GM10248 (cell line): Measurements from ENCODE around the gene ADGRF5.

Source experiments
- CTCF ChIA-PET: fragments of 300-600 bp; sonication (Branson Sonifier 250); formaldehyde crosslinking; extraction: SDS; loops from one replicate; lab custom pipeline; 2021; ENCODE audit warnings: antibody characterized with exemption; lab: Yijun Ruan, JAX
- POLR2A ChIA-PET: fragments of 350-650 bp; sonication (Branson Sonifier 250); formaldehyde crosslinking; extraction: SDS; loops from one replicate; lab custom pipeline; 2020; ENCODE audit warnings: antibody characterized with exemption; lab: Yijun Ruan, JAX
- DNase-seq: peaks from one replicate; pipeline ENCODE4 v3.0.0; 2012; ENCODE audit errors: extremely low spot score
- TF ChIP-seq, protein P1 (sequence below): IDR thresholded peaks from 2 replicates; pipeline ENCODE4 v1.5.1; 2012; ENCODE audit warnings: mild to moderate bottlenecking, low read depth; ENCODE audit errors: extremely low read depth, missing control alignments, control extremely low read depth

ADGRF5 gene

DNA sequence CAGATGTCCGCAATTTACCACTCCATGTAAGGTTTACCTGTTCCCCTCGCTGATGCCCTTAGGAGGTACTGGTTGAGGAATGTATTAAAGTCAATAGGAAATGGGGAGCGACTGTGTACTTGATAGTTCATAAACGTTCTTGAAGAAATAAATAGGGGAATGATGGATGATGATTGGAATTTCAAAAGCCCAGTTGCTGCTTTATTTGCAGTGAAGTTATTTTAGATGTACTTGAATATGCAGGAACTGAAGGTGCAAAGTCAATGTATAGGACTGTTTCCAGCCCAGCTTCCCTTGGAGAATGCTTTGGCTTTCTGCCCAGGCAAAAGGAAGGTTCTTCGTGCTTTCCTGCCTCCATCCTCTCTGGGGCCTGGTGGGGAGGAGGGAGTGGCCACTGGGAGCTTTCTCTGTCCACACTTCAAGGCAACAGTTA, 19.8 kb downstream of the ADGRF5 start:
- TF ChIP-seq, protein P1, sequence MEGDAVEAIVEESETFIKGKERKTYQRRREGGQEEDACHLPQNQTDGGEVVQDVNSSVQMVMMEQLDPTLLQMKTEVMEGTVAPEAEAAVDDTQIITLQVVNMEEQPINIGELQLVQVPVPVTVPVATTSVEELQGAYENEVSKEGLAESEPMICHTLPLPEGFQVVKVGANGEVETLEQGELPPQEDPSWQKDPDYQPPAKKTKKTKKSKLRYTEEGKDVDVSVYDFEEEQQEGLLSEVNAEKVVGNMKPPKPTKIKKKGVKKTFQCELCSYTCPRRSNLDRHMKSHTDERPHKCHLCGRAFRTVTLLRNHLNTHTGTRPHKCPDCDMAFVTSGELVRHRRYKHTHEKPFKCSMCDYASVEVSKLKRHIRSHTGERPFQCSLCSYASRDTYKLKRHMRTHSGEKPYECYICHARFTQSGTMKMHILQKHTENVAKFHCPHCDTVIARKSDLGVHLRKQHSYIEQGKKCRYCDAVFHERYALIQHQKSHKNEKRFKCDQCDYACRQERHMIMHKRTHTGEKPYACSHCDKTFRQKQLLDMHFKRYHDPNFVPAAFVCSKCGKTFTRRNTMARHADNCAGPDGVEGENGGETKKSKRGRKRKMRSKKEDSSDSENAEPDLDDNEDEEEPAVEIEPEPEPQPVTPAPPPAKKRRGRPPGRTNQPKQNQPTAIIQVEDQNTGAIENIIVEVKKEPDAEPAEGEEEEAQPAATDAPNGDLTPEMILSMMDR, result no peak
- CTCF ChIA-PET, result interaction anchor here (0.9 kb wide), 1 partner anchor 10 kb away, joined by 3 read pairs; no protein-coding TSS in a partner anchor
- POLR2A ChIA-PET, result no interaction called here

DNA sequence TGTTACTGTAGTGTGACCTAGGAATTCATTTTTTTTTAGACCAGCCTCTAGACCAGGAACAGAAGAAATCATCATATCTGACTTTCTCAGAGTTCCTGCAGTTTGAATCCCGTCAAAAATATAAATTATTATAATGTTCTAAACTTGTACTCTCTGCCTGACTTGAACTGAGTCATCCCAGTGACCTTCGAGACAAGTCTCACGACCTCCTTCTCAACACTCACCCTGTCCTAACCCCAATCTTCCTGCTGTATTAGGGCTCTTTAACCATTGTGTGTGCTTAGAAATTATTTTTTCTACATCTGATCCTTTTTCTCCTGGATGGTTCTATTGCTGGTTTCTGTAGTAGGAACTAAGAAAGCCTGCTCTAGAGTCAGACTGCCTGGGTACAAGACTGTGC, 21.5 kb downstream of the ADGRF5 start:
- TF ChIP-seq, protein P1, result no peak
- DNase-seq, result no peak
- POLR2A ChIA-PET, result no interaction called here
- CTCF ChIA-PET, result interaction anchor here (0.9 to 1.5 kb wide), 4 partner anchors 20 to 61 kb away, joined by 3 to 5 read pairs (median 4); no protein-coding TSS in a partner anchor

More for the DNA sequence above, 19.8 kb downstream of the ADGRF5 start:
- DNase-seq, result no peak

DNA sequence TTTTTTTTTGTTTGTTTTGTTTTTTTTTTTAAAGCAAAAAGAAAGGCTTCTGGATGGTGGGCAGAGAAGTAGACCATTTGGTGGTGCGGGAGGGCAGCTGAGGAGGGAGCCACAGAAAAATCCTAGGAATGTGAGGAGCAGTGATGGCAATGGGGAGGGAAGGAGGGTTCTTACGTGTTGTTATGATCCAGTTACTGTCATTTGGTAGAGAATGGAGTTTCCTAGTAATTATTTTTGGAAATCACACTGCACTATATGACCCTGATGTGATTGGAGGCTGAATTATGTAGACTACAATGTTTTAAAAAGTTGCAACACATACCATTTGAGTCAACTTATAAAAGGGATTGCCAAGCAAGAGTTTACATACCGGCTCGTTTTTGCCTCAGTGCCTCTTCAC, 22.1 kb downstream of the ADGRF5 start:
- no peak for DNase-seq
- TF ChIP-seq, protein P1, result no peak
- POLR2A ChIA-PET, result no interaction called here
- CTCF ChIA-PET, result interaction anchor here (1.5 kb wide), 2 partner anchors 21 to 22 kb away, joined by 4 to 5 read pairs; no protein-coding TSS in a partner anchor

DNA sequence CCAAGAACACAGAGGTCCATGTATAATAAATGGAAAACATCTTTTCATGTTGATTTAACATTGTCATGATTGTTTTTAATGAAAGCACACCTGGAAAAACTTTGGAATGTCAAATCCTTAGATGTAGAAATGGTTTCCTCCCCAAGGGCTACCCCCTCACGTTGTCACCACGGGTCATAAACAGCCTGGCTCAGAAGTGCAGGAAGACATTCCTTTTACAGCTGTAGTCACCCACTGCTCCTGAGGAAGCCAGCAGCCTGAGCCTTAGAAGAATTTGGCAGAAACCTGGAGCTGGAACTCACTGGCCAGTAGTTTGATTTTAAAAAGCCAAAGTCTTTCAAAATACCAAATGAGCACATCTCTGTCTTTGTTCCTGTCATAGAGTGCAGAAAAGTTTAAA, 23.7 kb downstream of the ADGRF5 start:
- TF ChIP-seq, protein P1, result no peak
- ChIA-PET POLR2A (no interaction called here), CTCF (no interaction called here)
- no peak for DNase-seq

DNA sequence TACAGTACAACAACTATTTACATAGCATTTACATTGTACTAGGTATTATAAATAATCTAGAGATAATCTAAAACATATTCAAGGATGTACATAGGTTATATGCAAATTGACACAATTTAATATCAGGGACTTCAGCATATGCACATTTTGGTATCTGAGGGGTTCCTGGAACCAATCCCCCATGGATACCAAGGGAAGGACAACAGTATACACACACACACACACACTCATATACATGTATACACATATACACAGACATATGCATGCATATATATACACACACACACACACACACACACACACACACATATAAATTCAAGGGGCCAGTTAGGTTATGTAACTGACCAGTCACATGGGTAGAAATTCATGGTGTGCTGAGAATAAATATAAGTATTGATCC, 24.9 kb downstream of the ADGRF5 start:
- ChIA-PET POLR2A (no interaction called here), CTCF (no interaction called here)
- TF ChIP-seq, protein P1, result no peak
- no peak for DNase-seq

DNA sequence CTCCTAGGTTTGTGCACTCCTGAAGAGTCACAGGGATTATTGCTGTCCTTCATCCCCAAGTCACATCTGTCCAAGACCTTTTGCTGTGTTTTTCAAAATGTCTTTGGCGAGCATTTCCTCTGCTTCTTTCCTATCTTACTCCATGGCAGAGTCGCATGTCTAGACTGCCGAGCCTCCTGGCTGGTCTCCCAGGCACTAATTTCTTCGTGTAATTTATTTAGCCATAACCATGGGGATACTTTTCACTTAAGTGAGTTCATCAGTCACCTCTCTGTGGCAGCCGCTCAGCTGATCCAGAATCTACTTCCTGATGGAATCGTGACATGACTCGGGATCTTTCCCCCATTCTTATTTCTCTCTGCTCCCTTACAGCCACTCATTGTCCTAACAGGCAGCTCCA, 25.8 kb downstream of the ADGRF5 start:
- ChIA-PET CTCF (no interaction called here), POLR2A (no interaction called here)
- TF ChIP-seq, protein P1, result no peak
- DNase-seq, result no peak
